C4-2B (cell line): ENCODE data around the gene SLC26A9.

ENCODE experiments used
- ZFX ChIP-seq: fragments of 450-650 bp; IDR thresholded peaks from 2 replicates; pipeline ENCODE4 v1.6.1; 2017
- TF ChIP-seq, protein P1 (sequence below): fragments of 450-650 bp; conservative IDR thresholded peaks from 2 replicates; pipeline ENCODE4 v1.5.1; 2017; ENCODE audit warnings: mild to moderate bottlenecking

DNA sequence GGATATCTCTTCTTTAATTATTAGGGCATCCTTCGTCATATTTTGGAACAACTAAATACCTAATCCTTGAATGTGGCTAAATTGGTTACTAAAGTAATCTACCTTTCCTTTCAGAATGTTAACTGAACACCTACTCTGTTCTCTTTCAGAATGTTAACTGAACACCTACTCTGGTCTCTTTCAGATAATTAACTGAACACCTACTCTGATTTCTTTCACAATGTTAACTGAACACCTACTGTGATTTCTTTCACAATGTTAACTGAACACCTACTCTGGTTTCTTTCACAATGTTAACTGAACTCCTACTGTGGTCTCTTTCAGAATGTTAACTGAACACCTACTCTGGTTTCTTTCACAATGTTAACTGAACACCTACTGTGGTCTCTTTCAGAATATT, 38.0 kb upstream of the SLC26A9 start:
- TF ChIP-seq, protein P1, sequence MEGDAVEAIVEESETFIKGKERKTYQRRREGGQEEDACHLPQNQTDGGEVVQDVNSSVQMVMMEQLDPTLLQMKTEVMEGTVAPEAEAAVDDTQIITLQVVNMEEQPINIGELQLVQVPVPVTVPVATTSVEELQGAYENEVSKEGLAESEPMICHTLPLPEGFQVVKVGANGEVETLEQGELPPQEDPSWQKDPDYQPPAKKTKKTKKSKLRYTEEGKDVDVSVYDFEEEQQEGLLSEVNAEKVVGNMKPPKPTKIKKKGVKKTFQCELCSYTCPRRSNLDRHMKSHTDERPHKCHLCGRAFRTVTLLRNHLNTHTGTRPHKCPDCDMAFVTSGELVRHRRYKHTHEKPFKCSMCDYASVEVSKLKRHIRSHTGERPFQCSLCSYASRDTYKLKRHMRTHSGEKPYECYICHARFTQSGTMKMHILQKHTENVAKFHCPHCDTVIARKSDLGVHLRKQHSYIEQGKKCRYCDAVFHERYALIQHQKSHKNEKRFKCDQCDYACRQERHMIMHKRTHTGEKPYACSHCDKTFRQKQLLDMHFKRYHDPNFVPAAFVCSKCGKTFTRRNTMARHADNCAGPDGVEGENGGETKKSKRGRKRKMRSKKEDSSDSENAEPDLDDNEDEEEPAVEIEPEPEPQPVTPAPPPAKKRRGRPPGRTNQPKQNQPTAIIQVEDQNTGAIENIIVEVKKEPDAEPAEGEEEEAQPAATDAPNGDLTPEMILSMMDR, result no peak
- no peak for TF ChIP-seq ZFX
